GM21737 (cell line): ENCODE data around the gene FERMT3.

ENCODE experiments used
- ATAC-seq: cut with Tn5 transposase; IDR thresholded peaks from one replicate; pipeline ENCODE4 v1.9.1; 2021; ENCODE audit warnings: mild to moderate bottlenecking, moderate library complexity; ENCODE audit not compliant: unreplicated experiment

Gene FERMT3

GRCh38 chr11:64219354-64219684 lies 12.8 kb downstream of the FERMT3 start:
- ATAC-seq, result no peak

- ATAC-seq, result no peak
Observed at GRCh38 chr11:64219755-64220154, 13.2 kb downstream of the FERMT3 start.

GRCh38 chr11:64220271-64220670 lies 13.8 kb downstream of the FERMT3 start:
- ATAC-seq, result no peak

GRCh38 chr11:64220798-64221197 lies 14.3 kb downstream of the FERMT3 start:
- no peak for ATAC-seq

- ATAC-seq, result no peak
Observed at GRCh38 chr11:64222651-64223000, 16.1 kb downstream of the FERMT3 start.

- no peak for ATAC-seq
Observed at GRCh38 chr11:64223001-64223651, 16.6 kb downstream of the FERMT3 start.

GRCh38 chr11:64224151-64224890 lies 17.8 kb downstream of the FERMT3 start:
- no peak for ATAC-seq

- no peak for ATAC-seq
Observed at GRCh38 chr11:64224891-64225607, 18.5 kb downstream of the FERMT3 start.

- peak; percentile 42 for ATAC-seq
Observed at GRCh38 chr11:64225608-64226506, 19.3 kb downstream of the FERMT3 start, which contains the start of the genes NUDT22 and TRPT1. Gene NUDT22, plus strand, starts transcription at chr11:64226274. Its CDS starts 379 bp downstream, at chr11:64226653. Gene TRPT1, minus strand, starts transcription at chr11:64226186. Its CDS starts 326 bp downstream, at chr11:64225860.

- ATAC-seq, result no peak
Observed at GRCh38 chr11:64226507-64227051, 20.1 kb downstream of the FERMT3 start.

- no peak for ATAC-seq
Observed at GRCh38 chr11:64227405-64227956, 21.0 kb downstream of the FERMT3 start.

GRCh38 chr11:64229090-64229743 lies 22.7 kb downstream of the FERMT3 start:
- no peak for ATAC-seq

- ATAC-seq, result no peak
Observed at GRCh38 chr11:64229744-64230170, 23.2 kb downstream of the FERMT3 start.

- ATAC-seq, result peak; percentile 48
Observed at GRCh38 chr11:64230171-64230984, 23.9 kb downstream of the FERMT3 start, which contains the start of gene DNAJC4. Gene DNAJC4, plus strand, starts transcription at chr11:64230548. Its CDS starts 307 bp downstream, at chr11:64230855.

- no peak for ATAC-seq
Observed at GRCh38 chr11:64230985-64231365, 24.5 kb downstream of the FERMT3 start.

GRCh38 chr11:64231546-64231945 lies 25.0 kb downstream of the FERMT3 start:
- no peak for ATAC-seq

- no peak for ATAC-seq
Observed at GRCh38 chr11:64232182-64232966, 25.9 kb downstream of the FERMT3 start.

- ATAC-seq, result no peak
Observed at GRCh38 chr11:64232967-64233315, 26.4 kb downstream of the FERMT3 start.
